SK-N-SH (cell line): ENCODE measurements around the gene CHST15. TPM values are rescaled to one million over a fixed set of nuclear protein-coding genes. Genes with fewer than 3 reads are reported as not detected.

ENCODE experiments used
- CTCF ChIA-PET: fragments of 300-600, 350-600 bp; formaldehyde crosslinking; extraction: SDS; loops from one replicate; lab custom pipeline; 2021; lab: Yijun Ruan, JAX
- POLR2A ChIA-PET: fragments of 350-600 bp; sonication (Branson Sonifier 250); formaldehyde crosslinking; extraction: SDS; loops from one replicate; lab custom pipeline; 2020; ENCODE audit warnings: antibody characterized with exemption, inconsistent platforms; lab: Yijun Ruan, JAX
- DNase-seq: peaks from one replicate; pipeline ENCODE4 v3.0.0; 2012
- H2AFZ ChIP-seq: fragments of 200-600 bp; sonication (generic); 2 replicates; pipeline ENCODE4 v1.8.1; 2016; ENCODE audit warnings: antibody characterized with exemption, mild to moderate bottlenecking, low read depth
- H3F3A ChIP-seq: fragments of 200-600 bp; sonication (generic); replicated peaks from 2 replicates; pipeline ENCODE3; 2016; ENCODE audit warnings: antibody characterized with exemption, mild to moderate bottlenecking; ENCODE audit not compliant: insufficient read depth
- H3K27ac ChIP-seq, 2 experiments: fragments of 200-500 bp in 1 of 2; fragments of 200-600 bp in 1 of 2; sonication (Bioruptor generic) in 1 of 2; sonication (generic), shearing (Covaris generic) in 1 of 2; 2 replicates each; pipeline versions ENCODE4 v1.5.1 to v1.6.1; 2014 to 2016; ENCODE audit warnings: low read depth in 2 of 2, inconsistent platforms in 1 of 2, low read length in 1 of 2, mild to moderate bottlenecking in 1 of 2, mixed read lengths in 1 of 2
- H3K27me3 ChIP-seq: fragments of 200-600 bp; sonication (generic), shearing (Covaris generic); 2 replicates; pipeline ENCODE4 v1.6.1; 2016; ENCODE audit warnings: mixed run types; ENCODE audit not compliant: insufficient read depth
- H3K36me3 ChIP-seq, 2 experiments: fragments of 200-500 bp in 1 of 2; fragments of 200-600 bp in 1 of 2; sonication (Bioruptor generic) in 1 of 2; sonication (generic) in 1 of 2; replicated peaks in 1 of 2; 2 replicates each; pipeline versions ENCODE3 to v1.5.1; 2014 to 2016; ENCODE audit warnings: low read length in 1 of 2, mild to moderate bottlenecking in 1 of 2; ENCODE audit not compliant: insufficient read depth in 2 of 2, control insufficient read depth in 1 of 2
- H3K4me1 ChIP-seq, 2 experiments: fragments of 200-500 bp in 1 of 2; fragments of 200-600 bp in 1 of 2; sonication (Bioruptor generic) in 1 of 2; sonication (generic), shearing (Covaris generic) in 1 of 2; 2 replicates each; pipeline versions ENCODE4 v1.5.1 to v1.6.1; 2014 to 2016; ENCODE audit warnings: low read depth in 1 of 2, low read length in 1 of 2, mixed run types in 1 of 2; ENCODE audit not compliant: insufficient read depth in 2 of 2, control insufficient read depth in 1 of 2
- H3K4me2 ChIP-seq: fragments of 200-600 bp; sonication (generic), shearing (Covaris generic); 2 replicates; pipeline ENCODE4 v1.6.1; 2017; ENCODE audit warnings: mixed run types
- H3K4me3 ChIP-seq, 2 experiments: fragments of 200-500 bp in 1 of 2; fragments of 200-600 bp in 1 of 2; sonication (Bioruptor generic) in 1 of 2; sonication (generic), shearing (Covaris generic) in 1 of 2; 2 replicates each; pipeline versions ENCODE4 v1.5.1 to v1.8.1; 2014 to 2016; ENCODE audit warnings: low read depth in 2 of 2, inconsistent platforms in 1 of 2, low read length in 1 of 2, mild to moderate bottlenecking in 1 of 2, mixed read lengths in 1 of 2, moderate library complexity in 1 of 2
- H3K79me2 ChIP-seq: fragments of 200-600 bp; sonication (generic); 2 replicates; pipeline ENCODE4 v1.8.1; 2017; ENCODE audit warnings: mild to moderate bottlenecking; ENCODE audit not compliant: insufficient read depth
- H3K9ac ChIP-seq: fragments of 200-600 bp; sonication (generic); 2 replicates; pipeline ENCODE4 v1.6.1; 2017; ENCODE audit warnings: mixed run types
- H3K9me2 ChIP-seq: fragments of 200-600 bp; sonication (generic); 2 replicates; pipeline ENCODE4 v1.6.1; 2017; ENCODE audit warnings: mixed run types
- H3K9me3 ChIP-seq: fragments of 200-600 bp; sonication (generic); 2 replicates; pipeline ENCODE4 v1.6.1; 2017; ENCODE audit warnings: mixed run types, mild to moderate bottlenecking, moderate library complexity
- H4K20me1 ChIP-seq: fragments of 200-600 bp; sonication (generic); 2 replicates; pipeline ENCODE4 v1.6.1; 2017; ENCODE audit warnings: mild to moderate bottlenecking, mixed run types; ENCODE audit not compliant: insufficient read depth
- CHD2 ChIP-seq: fragments of 150-350 bp; IDR thresholded peaks from 2 replicates; pipeline ENCODE4 v1.6.1; 2018; ENCODE audit warnings: low read length; ENCODE audit not compliant: partially characterized antibody
- ELF1 ChIP-seq: IDR thresholded peaks from 2 replicates; pipeline ENCODE4 v1.4.0; 2012
- FOSL2 ChIP-seq: IDR thresholded peaks from 2 replicates; pipeline ENCODE4 v1.4.0; 2012; ENCODE audit warnings: low read depth, mild to moderate bottlenecking, moderate library complexity, borderline replicate concordance
- FOXJ3 ChIP-seq: sonication (generic); formaldehyde crosslinking; IDR thresholded peaks from 2 replicates; pipeline ENCODE4 v1.5.1; 2020; ENCODE audit warnings: mild to moderate bottlenecking, missing genetic modification reagents
- FOXM1 ChIP-seq: IDR thresholded peaks from 2 replicates; pipeline ENCODE4 v1.4.0; 2012; ENCODE audit warnings: low read depth, mild to moderate bottlenecking
- GATA2 ChIP-seq: sonication (generic); formaldehyde crosslinking; IDR thresholded peaks from 2 replicates; pipeline ENCODE4 v1.5.0; 2020; ENCODE audit warnings: mild to moderate bottlenecking, missing genetic modification reagents
- JUND ChIP-seq: IDR thresholded peaks from 2 replicates; pipeline ENCODE4 v1.4.0; 2012
- MEF2A ChIP-seq: IDR thresholded peaks from 2 replicates; pipeline ENCODE4 v1.4.0; 2012; ENCODE audit warnings: low read depth, borderline replicate concordance
- RFX5 ChIP-seq: IDR thresholded peaks from 2 replicates; pipeline ENCODE4 v1.6.1; 2012; ENCODE audit warnings: mild to moderate bottlenecking, improper control_type of control experiment, low read length
- RXRA ChIP-seq: IDR thresholded peaks from 2 replicates; pipeline ENCODE4 v1.4.0; 2012; ENCODE audit warnings: low read depth, mild to moderate bottlenecking, borderline replicate concordance
- SIN3A ChIP-seq: IDR thresholded peaks from 2 replicates; pipeline ENCODE4 v1.6.1; 2012; ENCODE audit warnings: low read depth, mild to moderate bottlenecking, low read length, moderate library complexity, borderline replicate concordance
- SMC3 ChIP-seq: IDR thresholded peaks from 2 replicates; pipeline ENCODE4 v1.6.1; 2012; ENCODE audit warnings: low read depth, low read length, improper control_type of control experiment
- TAF1 ChIP-seq: IDR thresholded peaks from 2 replicates; pipeline ENCODE4 v1.6.1; 2012; ENCODE audit warnings: low read depth, mild to moderate bottlenecking, low read length, moderate library complexity, borderline replicate concordance
- TCF12 ChIP-seq: IDR thresholded peaks from 2 replicates; pipeline ENCODE4 v1.4.0; 2012
- TEAD4 ChIP-seq: IDR thresholded peaks from 2 replicates; pipeline ENCODE4 v1.4.0; 2012; ENCODE audit warnings: mild to moderate bottlenecking, borderline replicate concordance; ENCODE audit not compliant: insufficient read depth
- YY1 ChIP-seq: IDR thresholded peaks from 2 replicates; pipeline ENCODE4 v1.4.0; 2012; ENCODE audit warnings: low read depth, mild to moderate bottlenecking
- WGBS: methylation state at CpG from one replicate; pipeline ENCODE4 v1.1.6; 2017; ENCODE audit warnings: low lambda C conversion rate; 5-methylcytosine and 5-hydroxymethylcytosine counted together
- polyA plus RNA-seq, 3 experiments: library from polyadenylated mRNA; depleted of rRNA; stranded (reverse); fragments of >200 nt; gene quantifications; 2 replicates each; pipeline ENCODE4 v1.2.3, GENCODE V29; 2012
- TF ChIP-seq, protein P1 (sequence below): fragments of 150-350 bp; IDR thresholded peaks from 2 replicates; pipeline ENCODE4 v1.6.1; 2016; ENCODE audit warnings: mild to moderate bottlenecking, low read depth, low read length
- TF ChIP-seq, protein P2 (sequence below): IDR thresholded peaks from 2 replicates; pipeline ENCODE4; 2012
- TF ChIP-seq, protein P3 (sequence below): fragments of 150-350 bp; IDR thresholded peaks from 2 replicates; pipeline ENCODE4 v1.6.1; 2017; ENCODE audit warnings: antibody characterized with exemption, low read length, low read depth, borderline replicate concordance
- TF ChIP-seq, protein P4 (sequence below): IDR thresholded peaks from 2 replicates; pipeline ENCODE4 v1.4.0; 2012; ENCODE audit warnings: low read depth, borderline replicate concordance

Gene CHST15
- polyA plus RNA-seq, 1 of the 3 experiments (the other 2 are of a cell fraction) = 0.02 TPM

DNA sequence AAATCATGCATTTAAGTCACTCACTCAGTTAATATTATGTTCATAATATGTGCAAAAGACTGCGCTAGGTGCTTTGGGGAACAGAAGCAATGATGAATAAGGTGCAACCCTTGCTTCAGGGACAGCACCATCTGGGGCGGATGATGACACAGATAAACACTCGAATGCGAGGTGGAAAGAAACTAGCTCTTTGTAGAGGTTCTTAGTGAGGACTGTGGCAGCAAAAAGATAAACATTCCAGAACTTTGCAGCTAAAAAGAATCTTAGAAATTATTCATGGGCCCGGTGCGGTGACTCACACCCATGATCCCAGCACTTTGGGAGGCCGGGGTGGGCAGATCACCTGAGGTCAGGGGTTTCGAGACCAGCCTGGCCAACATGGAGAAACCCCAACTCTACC lies 29.8 kb upstream of the CHST15 start:
- Histone ChIP-seq H3K4me1 (no peaks in the 10 kb centered on the region), H3K9me3 (no peaks in the 10 kb centered on the region), H3K4me2 (no peak overlapping the region), H3K36me3 (no peaks in the 10 kb centered on the region), H3K27ac (no peak overlapping the region), H3F3A (no peaks in the 10 kb centered on the region), H3K79me2 (no peaks in the 10 kb centered on the region), H3K9me2 (no peaks in the 10 kb centered on the region), H4K20me1 (no peaks in the 10 kb centered on the region), H2AFZ (no peak overlapping the region), H3K4me3 (no peak overlapping the region), H3K9ac (no peak overlapping the region), H3K27me3 (no peaks in the 10 kb centered on the region)
- ChIA-PET CTCF (interaction anchor here (1.1 to 1.5 kb wide), 4 partner anchors 13 to 267 kb away, joined by 3 to 4 read pairs (median 4); no protein-coding TSS in a partner anchor), POLR2A (no interaction called here)
- WGBS = 70% methylated on average over 7 of the region's 8 CpGs
- TF ChIP-seq FOXJ3 (CRISPR knock-in tag) (no peak), GATA2 (no peak), RXRA (no peak), JUND (no peak), MEF2A (no peak), TEAD4 (no peak), TAF1 (no peak), ELF1 (no peak), SIN3A (no peak), FOSL2 (no peak), SMC3 (no peak), TCF12 (no peak), FOXM1 (no peak), RFX5 (no peak), YY1 (no peak), CHD2 (no peak)
- TF ChIP-seq, protein P1, sequence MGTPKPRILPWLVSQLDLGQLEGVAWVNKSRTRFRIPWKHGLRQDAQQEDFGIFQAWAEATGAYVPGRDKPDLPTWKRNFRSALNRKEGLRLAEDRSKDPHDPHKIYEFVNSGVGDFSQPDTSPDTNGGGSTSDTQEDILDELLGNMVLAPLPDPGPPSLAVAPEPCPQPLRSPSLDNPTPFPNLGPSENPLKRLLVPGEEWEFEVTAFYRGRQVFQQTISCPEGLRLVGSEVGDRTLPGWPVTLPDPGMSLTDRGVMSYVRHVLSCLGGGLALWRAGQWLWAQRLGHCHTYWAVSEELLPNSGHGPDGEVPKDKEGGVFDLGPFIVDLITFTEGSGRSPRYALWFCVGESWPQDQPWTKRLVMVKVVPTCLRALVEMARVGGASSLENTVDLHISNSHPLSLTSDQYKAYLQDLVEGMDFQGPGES = no peak
- TF ChIP-seq, protein P2, sequence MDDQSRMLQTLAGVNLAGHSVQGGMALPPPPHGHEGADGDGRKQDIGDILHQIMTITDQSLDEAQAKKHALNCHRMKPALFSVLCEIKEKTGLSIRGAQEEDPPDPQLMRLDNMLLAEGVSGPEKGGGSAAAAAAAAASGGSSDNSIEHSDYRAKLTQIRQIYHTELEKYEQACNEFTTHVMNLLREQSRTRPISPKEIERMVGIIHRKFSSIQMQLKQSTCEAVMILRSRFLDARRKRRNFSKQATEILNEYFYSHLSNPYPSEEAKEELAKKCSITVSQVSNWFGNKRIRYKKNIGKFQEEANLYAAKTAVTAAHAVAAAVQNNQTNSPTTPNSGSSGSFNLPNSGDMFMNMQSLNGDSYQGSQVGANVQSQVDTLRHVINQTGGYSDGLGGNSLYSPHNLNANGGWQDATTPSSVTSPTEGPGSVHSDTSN = no peak
- TF ChIP-seq, protein P3, sequence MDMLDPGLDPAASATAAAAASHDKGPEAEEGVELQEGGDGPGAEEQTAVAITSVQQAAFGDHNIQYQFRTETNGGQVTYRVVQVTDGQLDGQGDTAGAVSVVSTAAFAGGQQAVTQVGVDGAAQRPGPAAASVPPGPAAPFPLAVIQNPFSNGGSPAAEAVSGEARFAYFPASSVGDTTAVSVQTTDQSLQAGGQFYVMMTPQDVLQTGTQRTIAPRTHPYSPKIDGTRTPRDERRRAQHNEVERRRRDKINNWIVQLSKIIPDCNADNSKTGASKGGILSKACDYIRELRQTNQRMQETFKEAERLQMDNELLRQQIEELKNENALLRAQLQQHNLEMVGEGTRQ = no peak
- TF ChIP-seq, protein P4, sequence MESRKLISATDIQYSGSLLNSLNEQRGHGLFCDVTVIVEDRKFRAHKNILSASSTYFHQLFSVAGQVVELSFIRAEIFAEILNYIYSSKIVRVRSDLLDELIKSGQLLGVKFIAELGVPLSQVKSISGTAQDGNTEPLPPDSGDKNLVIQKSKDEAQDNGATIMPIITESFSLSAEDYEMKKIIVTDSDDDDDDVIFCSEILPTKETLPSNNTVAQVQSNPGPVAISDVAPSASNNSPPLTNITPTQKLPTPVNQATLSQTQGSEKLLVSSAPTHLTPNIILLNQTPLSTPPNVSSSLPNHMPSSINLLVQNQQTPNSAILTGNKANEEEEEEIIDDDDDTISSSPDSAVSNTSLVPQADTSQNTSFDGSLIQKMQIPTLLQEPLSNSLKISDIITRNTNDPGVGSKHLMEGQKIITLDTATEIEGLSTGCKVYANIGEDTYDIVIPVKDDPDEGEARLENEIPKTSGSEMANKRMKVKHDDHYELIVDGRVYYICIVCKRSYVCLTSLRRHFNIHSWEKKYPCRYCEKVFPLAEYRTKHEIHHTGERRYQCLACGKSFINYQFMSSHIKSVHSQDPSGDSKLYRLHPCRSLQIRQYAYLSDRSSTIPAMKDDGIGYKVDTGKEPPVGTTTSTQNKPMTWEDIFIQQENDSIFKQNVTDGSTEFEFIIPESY = no peak
- no peak for DNase-seq
